Keratinocyte (primary cell): ENCODE results near the gene PGA3. TPM values are rescaled to one million over a fixed set of nuclear protein-coding genes. Genes with fewer than 3 reads are reported as not detected.

Experiments used
- DNase-seq: peaks from one replicate; pipeline ENCODE4 v3.0.0-alpha.2; 2011; ENCODE audit warnings: low read depth, missing footprints, low spot score
- FAIRE-seq: peaks from 2 replicates; lab custom pipeline; 2011; peaks lifted over from hg19 to GRCh38; lab: Jason Lieb, UNC
- H2AFZ ChIP-seq: 2 replicates; pipeline ENCODE4 v1.6.0; 2012; ENCODE audit warnings: low read length, control low read depth, inconsistent platforms; ENCODE audit not compliant: control insufficient read depth
- H3K27ac ChIP-seq: 2 replicates; pipeline ENCODE4 v1.5.1; 2011; ENCODE audit warnings: low read length; ENCODE audit not compliant: control insufficient read depth, insufficient read depth
- H3K27me3 ChIP-seq: 3 replicates; pipeline ENCODE4 v1.6.0; 2011; ENCODE audit warnings: low read length; ENCODE audit not compliant: control insufficient read depth, insufficient read depth; ENCODE audit errors: extremely low read depth
- H3K36me3 ChIP-seq, 2 experiments: 2 replicates in 1 of 2; 3 replicates in 1 of 2; pipeline ENCODE4 v1.5.1; 2011; ENCODE audit warnings: low read length in 2 of 2, mild to moderate bottlenecking in 1 of 2; ENCODE audit not compliant: control insufficient read depth in 2 of 2, insufficient read depth in 2 of 2; ENCODE audit errors: extremely low read depth in 1 of 2
- H3K4me1 ChIP-seq: 3 replicates; pipeline ENCODE4 v1.5.1; 2011; ENCODE audit warnings: low read length; ENCODE audit not compliant: control insufficient read depth, insufficient read depth; ENCODE audit errors: extremely low read depth
- H3K4me2 ChIP-seq: 3 replicates; pipeline ENCODE4 v1.6.0; 2011; ENCODE audit warnings: low read depth, low read length; ENCODE audit not compliant: control insufficient read depth, insufficient read depth; ENCODE audit errors: extremely low read depth
- H3K4me3 ChIP-seq, 3 experiments: fragments of 200-600 bp in 1 of 3; sonication (generic) in 1 of 3; 2 replicates in 2 of 3; 3 replicates in 1 of 3; pipeline ENCODE4 v1.5.1; 2011 to 2016; ENCODE audit warnings: low read length in 3 of 3, mild to moderate bottlenecking in 3 of 3, control low read depth in 2 of 3, inconsistent platforms in 1 of 3, low read depth in 1 of 3, mixed read lengths in 1 of 3, mixed run types in 1 of 3, moderate library complexity in 1 of 3; ENCODE audit not compliant: control insufficient read depth in 2 of 3, insufficient read depth in 2 of 3; ENCODE audit errors: extremely low read depth in 1 of 3
- H3K79me2 ChIP-seq: 2 replicates; pipeline ENCODE4 v1.6.0; 2012; ENCODE audit warnings: low read length; ENCODE audit not compliant: control insufficient read depth, insufficient read depth
- H3K9ac ChIP-seq: 3 replicates; pipeline ENCODE4 v1.6.0; 2011; ENCODE audit warnings: low read length; ENCODE audit not compliant: control insufficient read depth, insufficient read depth; ENCODE audit errors: extremely low read depth
- H3K9me1 ChIP-seq: 3 replicates; pipeline ENCODE4 v1.6.0; 2011; ENCODE audit warnings: low read length; ENCODE audit not compliant: control insufficient read depth, insufficient read depth; ENCODE audit errors: extremely low read depth
- H3K9me3 ChIP-seq: 2 replicates; pipeline ENCODE4 v1.5.1; 2012; ENCODE audit warnings: low read depth, low read length; ENCODE audit not compliant: control insufficient read depth
- H4K20me1 ChIP-seq: 3 replicates; pipeline ENCODE4 v1.6.0; 2011; ENCODE audit warnings: low read length; ENCODE audit not compliant: control insufficient read depth, insufficient read depth; ENCODE audit errors: extremely low read depth
- EZH2 ChIP-seq: IDR thresholded peaks from one replicate; pipeline ENCODE4 v1.6.1; 2012; ENCODE audit warnings: inconsistent platforms, mild to moderate bottlenecking, low read length, moderate library complexity
- dilution Hi-C: fragments of 300-500 bp; cut with MboI; formaldehyde crosslinking; loops from one replicate; pipeline ENCODE4 v1.7.0; 2020; ENCODE audit warnings: low sequenced_read_pairs; ENCODE audit not compliant: extremely low pct_ligation_motif_present
- polyA plus RNA-seq, 5 experiments: library from polyadenylated mRNA; depleted of rRNA in 3 of 5; stranded (reverse) in 3 of 5; stranded (forward) in 1 of 5; unstranded in 1 of 5; fragments of >200 nt; gene quantifications; 1 replicate in 1 of 5; 2 replicates in 3 of 5; 3 replicates in 1 of 5; pipeline versions ENCODE4 v1.2.1 to v1.2.3, GENCODE V29; 2011 to 2012; ENCODE audit warnings: missing spikeins in 2 of 5, low read depth in 1 of 5, low replicate concordance in 1 of 5
- TF ChIP-seq, protein P1 (sequence below), 3 experiments: IDR thresholded peaks in 1 of 3; conservative IDR thresholded peaks in 1 of 3; optimal IDR thresholded peaks in 1 of 3; 2 replicates in 2 of 3; 3 replicates in 1 of 3; pipeline versions ENCODE3 to v1.5.1; 2011; ENCODE audit warnings: low read length in 3 of 3, mild to moderate bottlenecking in 3 of 3, moderate library complexity in 2 of 3, control low read depth in 1 of 3, inconsistent platforms in 1 of 3; ENCODE audit not compliant: insufficient read depth in 2 of 3; ENCODE audit errors: extremely low read depth in 1 of 3

PGA3 gene
- polyA plus RNA-seq, 1 donor (not counting 4 experiments of a cell fraction or from before 2014, with no cell fraction given) = not detected

DNA sequence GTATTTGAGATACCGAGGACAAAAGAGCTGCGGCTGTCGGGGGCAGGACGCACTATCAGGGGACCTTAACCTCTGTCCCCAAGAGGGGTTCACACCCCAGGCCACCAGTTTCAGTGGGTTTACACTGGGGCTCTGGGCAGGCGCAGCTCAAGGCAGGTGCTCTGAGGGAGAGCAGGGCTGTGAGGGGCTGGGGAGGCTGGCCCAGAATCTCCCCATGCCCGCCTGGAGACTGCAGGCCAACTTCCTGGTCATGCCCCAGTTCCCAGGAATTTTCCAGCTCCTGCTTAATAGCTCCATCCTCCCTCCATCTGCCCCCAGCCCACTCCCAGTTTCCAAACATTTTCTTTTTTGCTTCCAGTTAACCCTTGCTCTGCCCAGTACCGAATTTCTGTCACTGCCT is 7.6 kb upstream of the PGA3 start:
- H2AFZ ChIP-seq = no peak overlapping the region
- no peaks in the 10 kb centered on the region for H3K36me3 ChIP-seq
- no peak for DNase-seq
- no peaks in the 10 kb centered on the region for H3K9me1 ChIP-seq
- H3K27ac ChIP-seq = no peak overlapping the region
- no peaks in the 10 kb centered on the region for H3K9me3 ChIP-seq
- no peaks in the 10 kb centered on the region for H3K4me1 ChIP-seq
- dilution Hi-C loops = no loop called here
- H3K9ac ChIP-seq = no peak overlapping the region
- TF ChIP-seq, protein P1, sequence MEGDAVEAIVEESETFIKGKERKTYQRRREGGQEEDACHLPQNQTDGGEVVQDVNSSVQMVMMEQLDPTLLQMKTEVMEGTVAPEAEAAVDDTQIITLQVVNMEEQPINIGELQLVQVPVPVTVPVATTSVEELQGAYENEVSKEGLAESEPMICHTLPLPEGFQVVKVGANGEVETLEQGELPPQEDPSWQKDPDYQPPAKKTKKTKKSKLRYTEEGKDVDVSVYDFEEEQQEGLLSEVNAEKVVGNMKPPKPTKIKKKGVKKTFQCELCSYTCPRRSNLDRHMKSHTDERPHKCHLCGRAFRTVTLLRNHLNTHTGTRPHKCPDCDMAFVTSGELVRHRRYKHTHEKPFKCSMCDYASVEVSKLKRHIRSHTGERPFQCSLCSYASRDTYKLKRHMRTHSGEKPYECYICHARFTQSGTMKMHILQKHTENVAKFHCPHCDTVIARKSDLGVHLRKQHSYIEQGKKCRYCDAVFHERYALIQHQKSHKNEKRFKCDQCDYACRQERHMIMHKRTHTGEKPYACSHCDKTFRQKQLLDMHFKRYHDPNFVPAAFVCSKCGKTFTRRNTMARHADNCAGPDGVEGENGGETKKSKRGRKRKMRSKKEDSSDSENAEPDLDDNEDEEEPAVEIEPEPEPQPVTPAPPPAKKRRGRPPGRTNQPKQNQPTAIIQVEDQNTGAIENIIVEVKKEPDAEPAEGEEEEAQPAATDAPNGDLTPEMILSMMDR (optimal IDR thresholded peaks at IDR 0.05 in 1 of 3, IDR thresholded peaks at IDR 0.05 in 1 of 3, conservative IDR thresholded peaks at IDR 0.05 in 1 of 3; ENCODE audit: extremely low read depth in 1 of 3, insufficient read depth in 2 of 3, low read length in 3 of 3) = no peak
- TF ChIP-seq EZH2 = no peak
- no peaks in the 10 kb centered on the region for H4K20me1 ChIP-seq
- no peak for FAIRE-seq
- H3K27me3 ChIP-seq = peaks cover 14% of the 10 kb centered on the region
- no peak overlapping the region for H3K4me3 ChIP-seq
- no peak overlapping the region for H3K4me2 ChIP-seq
- H3K79me2 ChIP-seq = no peaks in the 10 kb centered on the region

DNA sequence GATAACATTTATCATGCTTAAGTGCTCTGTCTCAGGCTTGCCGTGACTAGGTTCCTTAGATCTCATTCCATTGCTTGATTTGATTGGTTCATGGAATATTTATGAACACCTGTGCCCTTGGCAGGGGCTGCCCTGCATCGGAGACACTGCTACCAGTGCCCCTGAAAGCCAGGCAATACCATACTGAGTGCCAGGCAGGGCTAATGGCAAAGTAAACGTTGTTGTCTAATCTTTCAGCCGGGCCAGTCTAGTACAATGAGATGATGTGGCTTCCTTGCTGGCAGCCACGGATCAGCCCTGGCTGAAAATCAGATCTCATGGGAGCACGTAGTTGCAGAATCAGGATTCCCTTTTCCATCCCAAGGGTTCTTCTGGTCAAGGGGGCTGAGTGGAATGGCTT is 5.0 kb upstream of the PGA3 start:
- TF ChIP-seq EZH2 = no peak
- TF ChIP-seq, protein P1 (optimal IDR thresholded peaks at IDR 0.05 in 1 of 3, IDR thresholded peaks at IDR 0.05 in 1 of 3, conservative IDR thresholded peaks at IDR 0.05 in 1 of 3; ENCODE audit: extremely low read depth in 1 of 3, insufficient read depth in 2 of 3, low read length in 3 of 3) = no peak
- H4K20me1 ChIP-seq = no peaks in the 10 kb centered on the region
- dilution Hi-C loops = no loop called here
- no peak overlapping the region for H3K4me3 ChIP-seq
- no peak overlapping the region for H2AFZ ChIP-seq
- H3K27me3 ChIP-seq = peaks cover 14% of the 10 kb centered on the region
- FAIRE-seq = no peak
- no peaks in the 10 kb centered on the region for H3K9me3 ChIP-seq
- no peaks in the 10 kb centered on the region for H3K36me3 ChIP-seq
- no peak overlapping the region for H3K9ac ChIP-seq
- no peak overlapping the region for H3K27ac ChIP-seq
- H3K9me1 ChIP-seq = no peaks in the 10 kb centered on the region
- H3K79me2 ChIP-seq = no peaks in the 10 kb centered on the region
- no peaks in the 10 kb centered on the region for H3K4me1 ChIP-seq
- no peak for DNase-seq
- H3K4me2 ChIP-seq = no peak overlapping the region
